ENCODE data around the gene PCDHGC5.

DNA sequence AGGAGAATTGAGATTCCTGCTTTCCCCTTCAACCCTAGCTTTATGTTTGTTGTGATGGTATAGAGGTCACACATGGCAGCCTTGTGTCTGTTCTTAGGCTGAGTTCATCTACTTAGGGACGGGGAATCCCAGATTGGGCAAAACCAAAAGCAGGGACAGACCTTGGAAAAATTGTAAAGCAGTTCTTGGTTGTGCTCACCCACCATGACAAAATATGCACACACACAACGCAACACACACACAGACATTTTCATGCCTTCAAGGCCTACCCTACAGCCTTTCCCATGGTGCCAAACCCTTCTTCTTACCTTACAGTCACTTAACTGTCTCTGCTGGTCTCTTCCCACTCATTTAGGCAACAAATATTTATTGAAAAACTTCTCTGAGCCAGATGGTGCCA lies 14.8 kb downstream of the PCDHGC5 start:
- TF ChIP-seq, protein P1, sequence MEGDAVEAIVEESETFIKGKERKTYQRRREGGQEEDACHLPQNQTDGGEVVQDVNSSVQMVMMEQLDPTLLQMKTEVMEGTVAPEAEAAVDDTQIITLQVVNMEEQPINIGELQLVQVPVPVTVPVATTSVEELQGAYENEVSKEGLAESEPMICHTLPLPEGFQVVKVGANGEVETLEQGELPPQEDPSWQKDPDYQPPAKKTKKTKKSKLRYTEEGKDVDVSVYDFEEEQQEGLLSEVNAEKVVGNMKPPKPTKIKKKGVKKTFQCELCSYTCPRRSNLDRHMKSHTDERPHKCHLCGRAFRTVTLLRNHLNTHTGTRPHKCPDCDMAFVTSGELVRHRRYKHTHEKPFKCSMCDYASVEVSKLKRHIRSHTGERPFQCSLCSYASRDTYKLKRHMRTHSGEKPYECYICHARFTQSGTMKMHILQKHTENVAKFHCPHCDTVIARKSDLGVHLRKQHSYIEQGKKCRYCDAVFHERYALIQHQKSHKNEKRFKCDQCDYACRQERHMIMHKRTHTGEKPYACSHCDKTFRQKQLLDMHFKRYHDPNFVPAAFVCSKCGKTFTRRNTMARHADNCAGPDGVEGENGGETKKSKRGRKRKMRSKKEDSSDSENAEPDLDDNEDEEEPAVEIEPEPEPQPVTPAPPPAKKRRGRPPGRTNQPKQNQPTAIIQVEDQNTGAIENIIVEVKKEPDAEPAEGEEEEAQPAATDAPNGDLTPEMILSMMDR (conservative IDR thresholded peaks at IDR 0.05; ENCODE audit: low read depth, low read length): no peak
- TF ChIP-seq EZH2 (IDR thresholded peaks at IDR 0.05; ENCODE audit: low read length, unreplicated experiment): no peak
